ENCODE measurements around the gene GLG1. TPM values are rescaled to one million over a fixed set of nuclear protein-coding genes. Genes with fewer than 3 reads are reported as not detected.
"Not testable (repeated sequence)": the region's sequence is repeated elsewhere in the genome, so short reads cannot be mapped to it uniquely, and the experiment has no call there.

Gene GLG1
- total RNA-seq, 6 experiments from 2014 or later: 42.4 to 65.1 (median 44.7) TPM

- no peaks in the 10 kb centered on the region for H3K36me3 ChIP-seq
- ATAC-seq (peak in 1 of 4 donors; percentile 34), DNase-seq (no peak)
- intact Hi-C loops (cut with DNase I): no loop called here
- H3K27me3 ChIP-seq: no peaks in the 10 kb centered on the region
- no peak for TF ChIP-seq POLR2A (IDR thresholded peaks at IDR 0.05)
- TF ChIP-seq, protein P1, sequence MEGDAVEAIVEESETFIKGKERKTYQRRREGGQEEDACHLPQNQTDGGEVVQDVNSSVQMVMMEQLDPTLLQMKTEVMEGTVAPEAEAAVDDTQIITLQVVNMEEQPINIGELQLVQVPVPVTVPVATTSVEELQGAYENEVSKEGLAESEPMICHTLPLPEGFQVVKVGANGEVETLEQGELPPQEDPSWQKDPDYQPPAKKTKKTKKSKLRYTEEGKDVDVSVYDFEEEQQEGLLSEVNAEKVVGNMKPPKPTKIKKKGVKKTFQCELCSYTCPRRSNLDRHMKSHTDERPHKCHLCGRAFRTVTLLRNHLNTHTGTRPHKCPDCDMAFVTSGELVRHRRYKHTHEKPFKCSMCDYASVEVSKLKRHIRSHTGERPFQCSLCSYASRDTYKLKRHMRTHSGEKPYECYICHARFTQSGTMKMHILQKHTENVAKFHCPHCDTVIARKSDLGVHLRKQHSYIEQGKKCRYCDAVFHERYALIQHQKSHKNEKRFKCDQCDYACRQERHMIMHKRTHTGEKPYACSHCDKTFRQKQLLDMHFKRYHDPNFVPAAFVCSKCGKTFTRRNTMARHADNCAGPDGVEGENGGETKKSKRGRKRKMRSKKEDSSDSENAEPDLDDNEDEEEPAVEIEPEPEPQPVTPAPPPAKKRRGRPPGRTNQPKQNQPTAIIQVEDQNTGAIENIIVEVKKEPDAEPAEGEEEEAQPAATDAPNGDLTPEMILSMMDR (IDR thresholded peaks at IDR 0.05): no peak
- no peaks in the 10 kb centered on the region for H3K9me3 ChIP-seq
- H3K4me1 ChIP-seq: peaks cover 0 to 15% (median 0%) of the 10 kb centered on the region in 4 donors
- WGBS (ENCODE audit: insufficient coverage, low coverage, low lambda C conversion rate, missing lambda C conversion rate): 94% methylated on average over 2 of the region's 3 CpGs
- H3K27ac ChIP-seq: no peak overlapping the region
- H3K4me3 ChIP-seq: no peak overlapping the region
Observed at GRCh38 chr16:74560912-74561311, 46.0 kb downstream of the GLG1 start.

DNA sequence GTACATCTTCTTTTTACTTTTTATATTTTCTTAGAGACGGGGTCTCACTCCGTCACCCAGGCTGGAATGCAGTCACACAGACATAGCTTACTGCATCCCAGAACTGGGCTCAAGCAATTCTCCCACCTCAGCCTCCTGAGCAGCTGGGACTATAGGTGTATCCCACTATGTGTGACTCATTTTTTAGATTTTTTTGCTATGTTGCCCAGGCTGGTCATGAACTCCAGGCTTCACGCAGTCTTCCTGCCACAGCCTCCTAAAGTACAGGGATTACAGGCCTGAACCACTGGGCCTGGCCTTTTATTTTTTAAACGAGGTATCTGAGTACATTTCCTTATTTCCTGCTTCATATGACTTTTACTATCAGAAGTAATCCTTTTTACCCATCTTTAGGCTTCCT lies 48.0 kb downstream of the GLG1 start:
- no peaks in the 10 kb centered on the region for H3K36me3 ChIP-seq
- no peak overlapping the region for H3K27ac ChIP-seq
- H3K4me3 ChIP-seq: no peak overlapping the region
- no peak for DNase-seq
- H3K4me1 ChIP-seq: peaks cover 0 to 6% (median 0%) of the 10 kb centered on the region in 4 donors
- intact Hi-C loops (cut with DNase I): no loop called here
- WGBS (ENCODE audit: insufficient coverage, low coverage, low lambda C conversion rate, missing lambda C conversion rate): 65% methylated on average over 4 of the region's 4 CpGs
- no peak for ATAC-seq
- no peaks in the 10 kb centered on the region for H3K27me3 ChIP-seq
- no peak for TF ChIP-seq POLR2A (IDR thresholded peaks at IDR 0.05)
- TF ChIP-seq, protein P1 (IDR thresholded peaks at IDR 0.05): no peak
- no peaks in the 10 kb centered on the region for H3K9me3 ChIP-seq

DNA sequence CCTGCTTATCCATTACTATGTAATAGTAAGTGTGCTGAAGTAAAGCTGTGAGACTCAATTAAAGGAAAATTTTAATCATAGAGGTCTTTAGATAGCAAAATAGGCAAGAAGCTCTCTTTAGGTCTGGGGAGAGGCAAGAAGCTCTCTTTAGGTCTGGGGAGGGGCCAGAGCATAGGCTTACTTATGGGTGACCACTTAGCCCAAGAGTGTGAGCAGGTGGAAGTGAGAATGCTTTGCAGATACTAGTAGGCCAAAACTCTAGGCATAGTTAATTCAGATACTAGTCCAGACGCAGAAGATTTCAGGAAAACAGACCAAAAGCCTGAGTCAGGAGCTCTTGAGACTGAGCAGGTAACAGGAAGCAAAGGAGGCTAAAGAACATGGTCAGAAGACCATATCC lies 49.6 kb downstream of the GLG1 start:
- DNase-seq (no peak), ATAC-seq (peak in 1 of 4 donors; percentile 17)
- H3K27ac ChIP-seq: no peak overlapping the region

DNA sequence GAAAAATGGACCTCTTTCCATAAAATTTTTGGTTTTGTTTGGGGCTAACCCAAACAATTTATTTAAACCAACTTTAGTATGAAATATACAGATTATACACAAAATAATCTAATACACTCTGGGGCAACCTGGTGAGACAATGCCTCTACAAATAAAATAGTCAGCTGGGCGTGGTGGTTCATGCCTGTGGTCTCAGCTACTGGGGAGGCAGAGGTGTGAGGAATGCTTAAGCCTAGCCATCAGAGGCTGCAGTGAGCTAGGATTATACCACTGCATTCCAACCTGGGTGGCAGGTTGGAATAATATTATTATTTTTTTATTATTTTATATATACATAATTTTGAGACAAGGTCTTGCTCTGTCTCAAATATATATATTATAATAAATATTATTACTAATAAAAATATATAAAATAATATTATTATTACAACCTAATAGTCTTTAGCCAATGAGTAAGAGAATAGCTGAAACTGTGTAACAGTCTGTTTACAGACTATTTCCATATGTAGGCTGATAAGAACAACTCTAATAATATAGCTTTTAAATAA lies 50.5 kb downstream of the GLG1 start:
- Histone ChIP-seq H3K4me3 (no peak overlapping the region), H3K36me3 (no peaks in the 10 kb centered on the region), H3K4me1 (peaks cover 0 to 1% (median 0%) of the 10 kb centered on the region in 4 donors), H3K9me3 (no peaks in the 10 kb centered on the region), H3K27ac (no peak overlapping the region), H3K27me3 (no peaks in the 10 kb centered on the region)
- TF ChIP-seq POLR2A (IDR thresholded peaks at IDR 0.05): no peak
- TF ChIP-seq, protein P1 (IDR thresholded peaks at IDR 0.05): no peak
- DNase-seq (no peak), ATAC-seq (no peak)
- intact Hi-C loops (cut with DNase I): no loop called here
- WGBS (ENCODE audit: insufficient coverage, low coverage, low lambda C conversion rate, missing lambda C conversion rate): 93% methylated on average over 1 of the region's 1 CpG

More for the DNA sequence above, 49.6 kb downstream of the GLG1 start:
- Histone ChIP-seq H3K4me3 (no peak overlapping the region), H3K27me3 (no peaks in the 10 kb centered on the region), H3K36me3 (no peaks in the 10 kb centered on the region), H3K4me1 (peaks cover 0 to 2% (median 0%) of the 10 kb centered on the region in 4 donors), H3K9me3 (no peaks in the 10 kb centered on the region)
- intact Hi-C loops (cut with DNase I): no loop called here
- WGBS (ENCODE audit: insufficient coverage, low coverage, low lambda C conversion rate, missing lambda C conversion rate): 67% methylated on average over 1 of the region's 1 CpG
- TF ChIP-seq, protein P1 (IDR thresholded peaks at IDR 0.05): no peak
- no peak for TF ChIP-seq POLR2A (IDR thresholded peaks at IDR 0.05)

- H3K27me3 ChIP-seq; intact Hi-C loops (cut with DNase I); ATAC-seq; H3K36me3 ChIP-seq; H3K9me3 ChIP-seq; H3K4me1 ChIP-seq; DNase-seq; H3K27ac ChIP-seq; H3K4me3 ChIP-seq: not testable (repeated sequence)
- 75% methylated on average over 2 of the region's 6 CpGs for WGBS (ENCODE audit: insufficient coverage, low coverage, low lambda C conversion rate, missing lambda C conversion rate)
Observed at GRCh38 chr16:74552357-74552756, 54.6 kb downstream of the GLG1 start.

DNA sequence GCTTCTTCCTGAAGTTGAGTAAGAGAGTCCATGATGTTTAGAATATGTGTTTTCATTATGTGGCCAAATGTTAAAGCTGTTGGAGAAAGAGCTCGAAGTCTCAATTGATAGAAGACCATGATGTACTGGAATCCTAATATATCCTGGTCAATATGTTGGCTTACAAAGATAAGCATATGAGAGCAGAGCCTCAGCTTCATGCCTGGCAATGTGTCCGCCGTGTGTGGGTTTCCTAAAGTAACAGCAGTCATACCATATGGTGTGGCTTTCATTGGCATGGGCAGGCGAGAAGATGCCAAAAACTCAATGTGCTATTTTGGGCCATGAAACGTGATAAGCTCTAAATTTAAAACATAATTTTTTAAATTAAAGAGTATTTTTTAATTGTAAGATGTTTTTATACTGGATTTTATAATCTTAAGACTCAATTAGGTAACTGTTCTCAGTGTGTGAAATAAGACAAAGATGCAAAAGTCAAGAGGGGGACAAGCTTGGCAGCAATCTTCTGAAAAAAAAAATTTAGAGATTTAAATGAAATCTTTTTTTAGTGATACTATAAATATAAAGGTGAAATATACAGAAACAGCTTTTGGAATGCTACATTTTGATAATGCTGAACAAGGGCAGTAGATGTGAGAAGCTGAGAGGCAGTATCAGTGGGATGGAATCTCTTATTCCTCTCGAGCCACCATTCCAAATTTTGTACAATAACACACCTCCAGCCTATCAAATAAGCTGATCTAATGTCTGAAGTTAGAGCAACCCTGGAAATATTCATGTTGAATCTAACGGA lies 56.5 kb downstream of the GLG1 start:
- ATAC-seq; DNase-seq; H3K9me3 ChIP-seq; H3K36me3 ChIP-seq; H3K4me1 ChIP-seq; intact Hi-C loops (cut with DNase I); H3K27me3 ChIP-seq; H3K27ac ChIP-seq; H3K4me3 ChIP-seq: not testable (repeated sequence)
- WGBS (ENCODE audit: insufficient coverage, low coverage, low lambda C conversion rate, missing lambda C conversion rate): 73% methylated on average over 4 of the region's 7 CpGs

- H3K27me3 ChIP-seq; H3K36me3 ChIP-seq; H3K27ac ChIP-seq; H3K9me3 ChIP-seq; intact Hi-C loops (cut with DNase I); ATAC-seq; DNase-seq; H3K4me3 ChIP-seq: not testable (repeated sequence)
- peaks cover 0 to 17% (median under 1%) of the 10 kb centered on the region in 4 donors for H3K4me1 ChIP-seq
- WGBS (ENCODE audit: insufficient coverage, low coverage, low lambda C conversion rate, missing lambda C conversion rate): 100% methylated on average over 1 of the region's 4 CpGs
Observed at GRCh38 chr16:74546112-74546511, 60.8 kb downstream of the GLG1 start.

All from right lobe of liver (tissue), 6 donors.